AG04449 (cell line): ENCODE results near the gene FARS2.

ENCODE experiments used
- CTCF ChIA-PET: fragments of 350-600 bp; formaldehyde crosslinking; extraction: SDS; loops from one replicate; lab custom pipeline; 2021; ENCODE audit warnings: antibody characterized with exemption; lab: Yijun Ruan, JAX
- POLR2A ChIA-PET: fragments of 400-600, 350-600 bp; formaldehyde crosslinking; extraction: SDS; loops from one replicate; lab custom pipeline; 2020; ENCODE audit warnings: antibody characterized with exemption, inconsistent platforms; lab: Yijun Ruan, JAX
- DNase-seq: peaks from one replicate; pipeline ENCODE4 v3.0.0-alpha.2; 2010; ENCODE audit warnings: low read depth, low spot score
- H3K4me3 ChIP-seq: 2 replicates; pipeline ENCODE4 v1.5.1; 2011; ENCODE audit warnings: low read depth, mild to moderate bottlenecking, control low read depth, low read length
- TF ChIP-seq, protein P1 (sequence below): IDR thresholded peaks from one replicate; pipeline ENCODE4 v1.5.1; 2011; ENCODE audit warnings: mild to moderate bottlenecking, moderate library complexity, low read length, control low read depth, inconsistent platforms; ENCODE audit not compliant: insufficient read depth; ENCODE audit errors: missing control alignments

Gene FARS2

GRCh38 chr6:5334341-5334740, 73.0 kb downstream of the FARS2 start:
- TF ChIP-seq, protein P1, sequence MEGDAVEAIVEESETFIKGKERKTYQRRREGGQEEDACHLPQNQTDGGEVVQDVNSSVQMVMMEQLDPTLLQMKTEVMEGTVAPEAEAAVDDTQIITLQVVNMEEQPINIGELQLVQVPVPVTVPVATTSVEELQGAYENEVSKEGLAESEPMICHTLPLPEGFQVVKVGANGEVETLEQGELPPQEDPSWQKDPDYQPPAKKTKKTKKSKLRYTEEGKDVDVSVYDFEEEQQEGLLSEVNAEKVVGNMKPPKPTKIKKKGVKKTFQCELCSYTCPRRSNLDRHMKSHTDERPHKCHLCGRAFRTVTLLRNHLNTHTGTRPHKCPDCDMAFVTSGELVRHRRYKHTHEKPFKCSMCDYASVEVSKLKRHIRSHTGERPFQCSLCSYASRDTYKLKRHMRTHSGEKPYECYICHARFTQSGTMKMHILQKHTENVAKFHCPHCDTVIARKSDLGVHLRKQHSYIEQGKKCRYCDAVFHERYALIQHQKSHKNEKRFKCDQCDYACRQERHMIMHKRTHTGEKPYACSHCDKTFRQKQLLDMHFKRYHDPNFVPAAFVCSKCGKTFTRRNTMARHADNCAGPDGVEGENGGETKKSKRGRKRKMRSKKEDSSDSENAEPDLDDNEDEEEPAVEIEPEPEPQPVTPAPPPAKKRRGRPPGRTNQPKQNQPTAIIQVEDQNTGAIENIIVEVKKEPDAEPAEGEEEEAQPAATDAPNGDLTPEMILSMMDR = no peak
- DNase-seq = no peak
- CTCF ChIA-PET = interaction anchor here (1.7 kb wide), 1 partner anchor 190 kb away, joined by 4 read pairs; no protein-coding TSS in a partner anchor
- POLR2A ChIA-PET = no interaction called here
- no peak overlapping the region for H3K4me3 ChIP-seq

DNA sequence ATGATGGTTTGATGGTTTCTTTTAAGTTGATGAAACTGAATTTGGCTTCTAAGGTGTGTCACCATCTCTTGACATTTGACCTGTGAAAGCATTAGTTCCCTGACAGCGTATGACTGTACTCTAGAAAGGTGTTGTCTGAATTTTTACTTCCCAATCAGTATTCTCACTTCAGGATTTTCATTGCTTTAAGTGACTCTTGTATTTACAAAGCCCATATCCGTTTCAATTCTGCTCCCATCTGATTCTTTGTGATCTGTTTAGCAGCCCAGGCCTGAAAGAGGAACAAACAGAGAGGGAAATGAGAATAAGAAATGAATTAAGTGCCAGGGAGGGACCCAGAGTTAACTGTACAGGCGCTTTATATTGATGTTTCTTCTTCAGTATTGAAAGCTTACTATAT, 73.7 kb downstream of the FARS2 start:
- CTCF ChIA-PET = no interaction called here
- POLR2A ChIA-PET = no interaction called here
- DNase-seq = no peak
- no peak overlapping the region for H3K4me3 ChIP-seq
- TF ChIP-seq, protein P1 = no peak

DNA sequence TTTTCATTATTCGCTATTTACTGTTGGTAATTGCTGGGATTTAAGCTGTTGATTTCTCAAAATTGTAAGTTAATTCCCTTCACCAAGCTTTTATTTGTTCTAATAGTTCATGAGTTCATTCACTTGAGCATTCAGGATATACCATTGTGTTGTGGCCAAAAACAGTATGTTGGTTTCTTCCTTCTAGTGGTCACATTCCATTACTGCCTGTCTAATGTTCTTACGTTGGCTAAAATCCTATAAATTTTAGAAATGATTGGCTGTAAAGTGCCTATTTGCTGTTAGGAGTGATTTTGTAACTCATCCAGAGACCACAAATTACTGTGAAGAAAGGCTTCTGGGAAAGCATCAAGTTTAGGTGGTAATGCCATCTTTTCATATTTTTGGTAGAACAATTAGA, 76.3 kb downstream of the FARS2 start:
- TF ChIP-seq, protein P1 = no peak
- DNase-seq = peak; percentile 64
- no peak overlapping the region for H3K4me3 ChIP-seq
- CTCF ChIA-PET = interaction anchor here (1.4 kb wide), 1 partner anchor 14 kb away, joined by 4 read pairs; no protein-coding TSS in a partner anchor
- POLR2A ChIA-PET = no interaction called here

DNA sequence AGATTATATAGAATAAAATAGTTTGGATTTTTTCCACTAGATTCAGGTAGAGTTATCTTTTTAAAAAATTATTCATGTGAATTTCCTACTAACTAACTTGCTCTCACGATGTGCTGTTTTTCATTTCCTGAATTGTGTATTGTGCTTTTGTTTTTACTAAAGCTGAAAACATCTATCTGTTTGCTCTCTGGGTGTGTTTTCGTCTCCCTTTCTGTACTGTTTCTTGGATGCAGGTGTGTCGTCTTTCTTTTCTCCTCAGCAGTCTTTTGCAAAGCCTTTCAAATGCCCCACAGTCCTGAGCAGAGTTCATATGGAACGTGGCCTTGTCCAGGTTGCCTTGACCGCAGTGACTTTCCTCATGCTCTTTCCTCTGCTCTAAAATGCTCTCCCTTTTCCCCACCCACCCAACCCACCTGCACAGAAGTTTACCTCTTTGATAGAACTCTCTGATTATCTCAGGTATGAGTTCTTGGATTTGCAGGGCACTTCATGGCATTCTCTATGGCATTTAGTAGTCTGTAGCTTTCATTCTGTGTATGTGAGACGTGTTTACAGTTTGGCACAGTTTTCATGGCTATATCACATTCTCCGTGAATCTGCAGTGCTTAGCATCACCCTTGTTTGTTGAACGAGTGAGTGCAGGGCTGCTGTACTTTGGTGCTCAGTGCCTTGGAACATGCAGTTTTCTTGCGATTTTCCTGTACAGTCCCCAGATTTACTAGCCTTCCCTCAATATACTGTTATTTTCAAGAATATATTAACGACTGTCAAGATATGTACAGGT, 77.1 kb downstream of the FARS2 start:
- ChIA-PET CTCF (interaction anchor here (1.4 kb wide), 1 partner anchor 13 kb away, joined by 4 read pairs; no protein-coding TSS in a partner anchor), POLR2A (no interaction called here)
- TF ChIP-seq, protein P1 = no peak
- no peak for DNase-seq
- H3K4me3 ChIP-seq = no peak overlapping the region

- ChIA-PET CTCF (interaction anchor here (1.0 kb wide), 1 partner anchor 36 kb away, joined by 3 read pairs; no protein-coding TSS in a partner anchor), POLR2A (no interaction called here)
- H3K4me3 ChIP-seq = no peak overlapping the region
- DNase-seq = no peak
- TF ChIP-seq, protein P1 = no peak
Measured at GRCh38 chr6:5339786-5340185, 78.5 kb downstream of the FARS2 start.

- H3K4me3 ChIP-seq = no peak overlapping the region
- DNase-seq = no peak
- POLR2A ChIA-PET = no interaction called here
- TF ChIP-seq, protein P1 = no peak
- CTCF ChIA-PET = no interaction called here
Measured at GRCh38 chr6:5341845-5342244, 80.5 kb downstream of the FARS2 start.
